ENCODE results near the gene GNAO1.

- TF ChIP-seq NFRKB (IDR thresholded peaks at IDR 0.05) (no peak), L3MBTL2 (conservative IDR thresholded peaks at IDR 0.05) (no peak), FOXM1 (IDR thresholded peaks at IDR 0.05; ENCODE audit: borderline replicate concordance) (no peak), ELF4 (IDR thresholded peaks at IDR 0.05) (no peak), SP1 (IDR thresholded peaks at IDR 0.05) (no peak), TARDBP (IDR thresholded peaks at IDR 0.05) (no peak), BHLHE40 (IDR thresholded peaks at IDR 0.05; ENCODE audit: borderline replicate concordance) (no peak), FOXK2 (IDR thresholded peaks at IDR 0.05) (no peak), ARNT (IDR thresholded peaks at IDR 0.05) (no peak)
Observed at GRCh38 chr16:56355786-56356275, 164.5 kb downstream of the GNAO1 start.
